GM12801 (cell line): ENCODE data around the gene PNMA1.

Experiments
- TF ChIP-seq, protein P1 (sequence below): IDR thresholded peaks from one replicate; pipeline ENCODE4 v1.5.1; 2011; ENCODE audit warnings: control low read depth; ENCODE audit not compliant: insufficient read length; ENCODE audit errors: extremely low read depth

Gene PNMA1

DNA sequence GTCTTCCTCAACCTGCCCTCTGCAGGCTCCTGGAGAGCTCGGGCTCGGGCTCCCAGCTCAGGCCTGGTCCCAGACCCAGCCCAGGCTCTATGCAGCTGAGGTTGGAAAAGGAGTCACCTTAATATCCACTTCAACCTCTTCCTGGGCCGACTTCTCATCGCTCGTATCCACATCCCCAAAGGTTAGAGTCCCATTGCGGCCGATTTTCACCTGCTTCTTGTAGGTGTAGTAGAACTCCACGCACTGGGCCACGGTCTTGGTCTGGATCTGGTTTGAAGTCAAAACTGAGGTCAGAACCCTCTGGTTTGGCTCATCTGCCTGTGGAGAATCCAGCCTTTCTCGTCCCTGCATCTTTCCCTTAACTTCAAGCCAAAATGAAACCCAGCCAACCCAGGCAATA lies 8.4 kb upstream of the PNMA1 start:
- TF ChIP-seq, protein P1, sequence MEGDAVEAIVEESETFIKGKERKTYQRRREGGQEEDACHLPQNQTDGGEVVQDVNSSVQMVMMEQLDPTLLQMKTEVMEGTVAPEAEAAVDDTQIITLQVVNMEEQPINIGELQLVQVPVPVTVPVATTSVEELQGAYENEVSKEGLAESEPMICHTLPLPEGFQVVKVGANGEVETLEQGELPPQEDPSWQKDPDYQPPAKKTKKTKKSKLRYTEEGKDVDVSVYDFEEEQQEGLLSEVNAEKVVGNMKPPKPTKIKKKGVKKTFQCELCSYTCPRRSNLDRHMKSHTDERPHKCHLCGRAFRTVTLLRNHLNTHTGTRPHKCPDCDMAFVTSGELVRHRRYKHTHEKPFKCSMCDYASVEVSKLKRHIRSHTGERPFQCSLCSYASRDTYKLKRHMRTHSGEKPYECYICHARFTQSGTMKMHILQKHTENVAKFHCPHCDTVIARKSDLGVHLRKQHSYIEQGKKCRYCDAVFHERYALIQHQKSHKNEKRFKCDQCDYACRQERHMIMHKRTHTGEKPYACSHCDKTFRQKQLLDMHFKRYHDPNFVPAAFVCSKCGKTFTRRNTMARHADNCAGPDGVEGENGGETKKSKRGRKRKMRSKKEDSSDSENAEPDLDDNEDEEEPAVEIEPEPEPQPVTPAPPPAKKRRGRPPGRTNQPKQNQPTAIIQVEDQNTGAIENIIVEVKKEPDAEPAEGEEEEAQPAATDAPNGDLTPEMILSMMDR = no peak

DNA sequence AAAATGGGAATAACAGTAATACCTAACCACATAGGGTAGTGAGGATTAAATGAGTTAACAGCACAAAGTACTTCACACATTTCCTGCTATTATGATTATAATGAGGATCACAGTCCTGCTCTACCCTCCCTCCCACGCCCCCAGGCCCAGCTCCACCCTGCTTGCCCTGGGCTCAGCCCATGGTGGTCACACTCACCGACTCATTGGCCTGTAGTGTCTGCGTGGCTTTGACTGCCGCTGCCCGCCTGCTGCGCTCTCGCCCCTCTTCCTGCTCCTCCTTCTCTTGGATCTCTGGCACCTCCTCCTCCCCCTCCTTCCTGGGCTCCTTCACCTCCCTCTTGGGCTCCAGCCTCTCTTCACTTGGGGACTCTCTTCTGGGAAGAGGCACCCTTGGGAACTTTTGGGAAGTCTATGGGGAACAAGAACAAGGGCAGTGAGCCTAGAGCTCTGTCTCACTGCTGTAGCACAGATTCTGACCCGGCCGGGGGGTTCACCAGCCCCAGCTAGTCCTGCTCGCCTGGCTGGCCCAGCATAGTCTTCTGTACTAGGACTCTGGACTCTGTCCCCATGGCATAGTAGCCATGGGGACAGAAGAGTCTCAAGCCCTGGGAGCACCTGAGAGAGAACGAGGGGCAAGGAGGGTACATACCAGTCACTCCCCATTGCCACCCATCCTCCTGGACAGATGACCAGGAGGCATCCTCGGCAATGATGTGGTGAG lies 7.1 kb upstream of the PNMA1 start:
- TF ChIP-seq, protein P1 = no peak

DNA sequence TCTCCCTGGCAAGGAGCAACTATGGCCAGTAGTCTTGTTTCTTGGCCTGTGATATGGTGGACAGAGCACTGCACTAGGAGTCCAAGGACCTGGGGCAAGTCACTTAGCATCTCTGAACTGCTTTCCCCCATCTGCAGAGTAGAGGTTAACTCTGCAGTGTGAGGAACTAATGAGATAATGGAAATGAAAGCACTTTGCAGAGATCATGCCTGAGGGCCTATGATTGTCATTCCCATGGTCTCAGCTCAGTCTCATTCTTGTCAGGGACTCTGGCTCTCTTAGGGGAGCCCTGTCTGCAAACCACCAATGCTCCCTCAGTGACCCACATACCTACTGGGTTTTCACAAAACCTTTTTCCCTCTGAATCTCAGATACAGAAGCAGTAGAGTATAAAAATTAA lies 6.5 kb upstream of the PNMA1 start:
- TF ChIP-seq, protein P1 = no peak

DNA sequence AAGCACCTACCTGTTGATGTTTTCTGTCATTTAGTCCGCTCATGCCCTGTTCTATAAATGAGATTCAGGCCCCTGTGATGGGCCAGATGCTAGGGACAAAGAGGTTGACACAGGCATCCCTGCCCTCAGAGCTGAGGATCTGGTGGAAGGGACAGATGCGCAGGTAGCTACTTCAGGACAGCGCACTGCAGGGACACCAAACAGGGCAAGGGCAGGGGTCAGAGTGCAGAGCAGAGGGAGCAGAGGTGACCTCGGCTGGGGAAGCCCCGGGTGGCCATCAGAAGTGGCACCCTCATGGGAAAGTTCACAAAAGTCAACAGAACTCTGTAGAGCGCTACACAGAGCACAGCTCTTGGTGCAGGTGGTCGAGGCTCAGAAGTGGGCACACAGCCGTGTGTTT lies 5.6 kb upstream of the PNMA1 start:
- TF ChIP-seq, protein P1 = no peak

DNA sequence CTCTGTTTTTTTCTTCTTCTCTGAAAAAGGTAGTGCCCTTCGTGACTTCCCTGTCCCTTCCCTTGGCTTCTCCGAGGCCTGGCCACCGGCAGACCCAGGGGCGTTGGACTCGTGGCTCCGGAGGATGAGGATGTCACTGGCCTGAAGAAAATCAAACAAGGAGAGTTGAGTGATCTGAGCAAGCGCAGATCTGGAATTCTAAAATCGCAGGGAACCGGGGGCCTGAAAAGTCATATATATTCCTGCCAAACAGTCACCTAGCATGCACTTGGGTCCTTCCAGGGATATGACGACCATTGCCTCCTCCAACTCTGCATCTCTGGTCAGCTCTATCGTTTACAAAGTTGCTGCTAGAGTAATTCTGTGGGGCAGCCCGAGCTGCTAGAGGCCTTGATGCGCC lies 5.2 kb upstream of the PNMA1 start:
- TF ChIP-seq, protein P1 = no peak

DNA sequence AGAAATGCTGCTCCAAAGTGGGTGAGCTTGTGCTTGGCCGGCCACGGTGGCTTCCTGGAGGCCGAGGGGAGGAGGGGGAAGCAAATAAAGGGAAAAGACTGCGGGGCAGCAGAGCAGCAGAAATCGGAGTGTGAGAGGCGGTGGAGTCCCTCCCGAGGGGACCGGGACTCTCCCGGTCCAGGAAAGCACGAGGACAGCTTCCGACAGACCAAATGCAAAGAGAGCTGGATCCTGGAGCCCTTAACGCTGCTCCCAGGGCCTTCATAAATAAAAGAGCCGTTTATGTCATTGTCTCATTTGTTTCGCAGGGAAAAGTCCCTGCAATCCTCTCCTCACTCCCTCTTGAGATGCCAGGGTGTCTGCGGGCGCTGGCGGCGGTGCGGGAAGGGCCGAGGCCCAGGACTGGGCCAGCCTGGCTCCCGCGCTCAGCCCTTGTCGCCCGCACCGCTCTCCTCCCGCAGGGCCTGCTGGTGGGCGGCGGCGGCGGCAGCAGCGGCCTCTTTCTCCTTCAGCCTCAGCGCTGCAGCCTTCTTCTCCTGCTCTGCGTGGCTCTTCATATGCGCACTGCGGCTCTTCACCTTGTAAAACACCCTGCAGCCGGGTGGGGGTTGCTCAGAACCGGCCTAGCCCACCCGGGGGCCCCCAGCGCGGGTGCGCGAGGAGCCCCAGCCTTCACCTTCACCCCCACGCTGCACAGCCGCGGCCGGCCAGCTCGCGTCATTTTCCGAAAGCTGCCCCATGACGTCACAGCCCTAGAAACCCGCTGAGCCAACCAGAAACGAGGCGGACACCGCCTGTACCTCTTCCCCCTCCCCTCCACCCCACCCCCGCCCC lies 4.5 kb upstream of the PNMA1 start:
- TF ChIP-seq, protein P1 = no peak

DNA sequence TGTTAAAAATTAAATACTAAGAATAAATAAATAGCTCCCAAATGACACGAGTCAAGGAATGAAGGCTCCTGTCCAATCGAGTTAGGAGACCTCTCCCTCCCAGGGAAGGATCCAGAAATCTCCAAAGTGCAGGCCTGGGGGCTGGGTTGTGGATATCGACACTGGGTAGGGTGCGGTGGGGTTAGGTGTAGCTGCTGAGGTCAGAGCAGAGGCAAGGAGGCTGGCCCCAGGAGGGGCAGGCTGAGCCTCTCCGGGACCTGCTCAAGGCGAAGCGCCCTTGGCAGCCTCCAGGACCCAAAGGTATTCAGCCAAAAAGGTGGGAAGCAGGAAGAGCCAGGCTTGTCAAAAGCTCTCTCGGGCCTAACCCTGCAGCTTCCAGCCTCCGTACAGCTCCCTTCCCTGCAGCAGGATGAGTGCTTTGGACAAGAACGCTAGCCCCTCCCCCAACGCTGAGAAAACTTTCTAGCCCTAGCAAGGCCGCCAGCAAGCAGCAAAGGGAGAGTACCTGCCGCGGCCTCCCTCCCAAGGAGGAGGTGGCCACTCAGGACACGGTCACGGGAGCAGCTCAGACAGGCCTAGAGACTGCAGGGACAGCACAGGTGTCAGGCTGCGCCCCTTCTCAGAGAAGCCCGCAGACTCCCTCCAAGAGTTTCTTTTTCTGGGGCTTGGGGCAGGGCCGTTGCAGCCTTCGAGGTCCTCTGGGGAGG lies 3.7 kb upstream of the PNMA1 start:
- TF ChIP-seq, protein P1 = no peak
